SW480 (cell line): Measurements from ENCODE around the gene HAUS3.
"Not testable (repeated sequence)": the region's sequence is repeated elsewhere in the genome, so short reads cannot be mapped to it uniquely, and the experiment has no call there.

Experiments
- DNase-seq: peaks from one replicate; pipeline ENCODE4 v3.0.0-alpha.2; 2016; ENCODE audit warnings: low spot score

Gene HAUS3

GRCh38 chr4:2275044-2275397, 33.1 kb upstream of the HAUS3 start:
- DNase-seq = not testable (repeated sequence)

GRCh38 chr4:2274320-2275043, 32.6 kb upstream of the HAUS3 start:
- DNase-seq = no peak

GRCh38 chr4:2273657-2274319, 31.9 kb upstream of the HAUS3 start:
- no peak for DNase-seq

- no peak for DNase-seq
Measured at GRCh38 chr4:2273221-2273620, 31.3 kb upstream of the HAUS3 start.

- no peak for DNase-seq
Measured at GRCh38 chr4:2272828-2273120, 30.9 kb upstream of the HAUS3 start.

GRCh38 chr4:2272026-2272827, 30.3 kb upstream of the HAUS3 start:
- no peak for DNase-seq

- no peak for DNase-seq
Measured at GRCh38 chr4:2271279-2272025, 29.5 kb upstream of the HAUS3 start.

GRCh38 chr4:2270341-2271165, 28.6 kb upstream of the HAUS3 start:
- no peak for DNase-seq

GRCh38 chr4:2269618-2270163, 27.8 kb upstream of the HAUS3 start:
- DNase-seq = no peak

GRCh38 chr4:2269206-2269531, 27.2 kb upstream of the HAUS3 start:
- DNase-seq = no peak

GRCh38 chr4:2268357-2269205, 26.7 kb upstream of the HAUS3 start:
- DNase-seq = no peak

- DNase-seq = no peak
Measured at GRCh38 chr4:2267841-2268240, 25.9 kb upstream of the HAUS3 start.

GRCh38 chr4:2267320-2267811, 25.4 kb upstream of the HAUS3 start:
- no peak for DNase-seq

GRCh38 chr4:2266821-2267220, 24.9 kb upstream of the HAUS3 start:
- no peak for DNase-seq

- no peak for DNase-seq
Measured at GRCh38 chr4:2266181-2266580, 24.3 kb upstream of the HAUS3 start.

GRCh38 chr4:2265113-2266110, 23.5 kb upstream of the HAUS3 start:
- DNase-seq = no peak

- DNase-seq = no peak
Measured at GRCh38 chr4:2264481-2265041, 22.6 kb upstream of the HAUS3 start.

GRCh38 chr4:2263926-2264321, 22.0 kb upstream of the HAUS3 start:
- no peak for DNase-seq

- no peak for DNase-seq
Measured at GRCh38 chr4:2262944-2263250, 21.0 kb upstream of the HAUS3 start.
